ELF-1 (cell line): ENCODE data around the gene SCGB3A2.

ENCODE experiments used
- DNase-seq: peaks from one replicate; pipeline ENCODE4 v3.0.0-alpha.2; 2016; ENCODE audit warnings: low read depth, low spot score

The SCGB3A2 gene

GRCh38 chr5:147904110-147904509 is 25.6 kb downstream of the SCGB3A2 start:
- DNase-seq = no peak

GRCh38 chr5:147906326-147907095 is 28.0 kb downstream of the SCGB3A2 start, which contains the start of gene C5orf46:
Gene C5orf46, minus strand, starts transcription at chr5:147906538. Its CDS starts 37 bp downstream, at chr5:147906501.
- no peak for DNase-seq

- DNase-seq = no peak
These were observed 32.9 kb downstream of the SCGB3A2 start for GRCh38 chr5:147911427-147911826.

- DNase-seq = no peak
These were observed 33.5 kb downstream of the SCGB3A2 start for GRCh38 chr5:147912011-147912410.

GRCh38 chr5:147913786-147914185 is 35.3 kb downstream of the SCGB3A2 start:
- DNase-seq = no peak

- no peak for DNase-seq
These were observed 39.7 kb downstream of the SCGB3A2 start for GRCh38 chr5:147918101-147918685.

- no peak for DNase-seq
These were observed 40.4 kb downstream of the SCGB3A2 start for GRCh38 chr5:147918899-147919298.

- DNase-seq = no peak
These were observed 42.0 kb downstream of the SCGB3A2 start for GRCh38 chr5:147920420-147921030.

- no peak for DNase-seq
These were observed 42.6 kb downstream of the SCGB3A2 start for GRCh38 chr5:147921136-147921535.

- DNase-seq = no peak
These were observed 46.5 kb downstream of the SCGB3A2 start for GRCh38 chr5:147925020-147925419.

GRCh38 chr5:147927901-147928300 is 49.4 kb downstream of the SCGB3A2 start:
- DNase-seq = no peak

- DNase-seq = no peak
These were observed 52.3 kb downstream of the SCGB3A2 start for GRCh38 chr5:147930769-147931168.
